ENCODE results near the gene CNOT6. TPM values are rescaled to one million over a fixed set of nuclear protein-coding genes. Genes with fewer than 3 reads are reported as not detected.

CNOT6 gene
- total and polyA plus RNA-seq, 10 of the 15 experiments (the other 5 are each of a cell fraction or from before 2014, with no cell fraction given): 3.8 to 22.1 (median 12.1) TPM

- TF ChIP-seq CUX1 (IDR thresholded peaks at IDR 0.05; ENCODE audit: insufficient replicate concordance, low read depth, low read length): no peak
- no peak for TF ChIP-seq EGR1 (IDR thresholded peaks at IDR 0.05; ENCODE audit: borderline replicate concordance in 1 of 2, low read depth in 2 of 2, low read length in 2 of 2)
These were observed 113.8 kb downstream of the CNOT6 start (continued) for GRCh38 chr5:180607861-180608571.

GRCh38 chr5:180608572-180609310, 114.6 kb downstream of the CNOT6 start:
- ChIA-PET CTCF (no interaction called here), RAD21 (ENCODE audit: unreplicated experiment) (no interaction called here), POLR2A (no interaction called here), SMC1A (ENCODE audit: uncharacterized antibody, unreplicated experiment) (no interaction called here)
- H4K20me1 ChIP-seq (ENCODE audit: control insufficient read depth, insufficient read depth): no peaks in the 10 kb centered on the region; the same call in 1 of the 2 replicates
- DNase-seq (ENCODE audit: low read depth, low spot score): no peak
- no peak overlapping the region for H3K27ac ChIP-seq (ENCODE audit: control insufficient read depth, insufficient read depth)
- intact Hi-C loops (cut with micrococcal nuclease; ENCODE audit: unreplicated experiment): loop anchor here (5.0 to 10.0 kb wide), 2 partner anchors 116 to 484 kb away; partner anchors contain the start of gene CNOT6
- H3K9me3 ChIP-seq (replicated peaks; ENCODE audit: control insufficient read depth, insufficient read depth, low read length): no peaks in the 10 kb centered on the region
- H3K4me3 ChIP-seq: no peak overlapping the region
- H3K4me2 ChIP-seq (ENCODE audit: control insufficient read depth, insufficient read depth): no peak overlapping the region
- H2AFZ ChIP-seq (ENCODE audit: control insufficient read depth, low read depth, low read length): no peak overlapping the region
- no TSS peak for BruUV-seq (replicated peaks)
- no peaks in the 10 kb centered on the region for H3K27me3 ChIP-seq (replicated peaks in 1 of 2; ENCODE audit: control insufficient read depth in 2 of 2, insufficient read depth in 2 of 2, low read length in 1 of 2)
- WGBS (ENCODE audit: insufficient coverage, insufficient replicate concordance, low lambda C conversion rate, missing lambda C conversion rate): 71% methylated on average over 26 of the region's 26 CpGs
- no peak for ATAC-seq
- no peak for FAIRE-seq
- no peaks in the 10 kb centered on the region for H3K79me2 ChIP-seq (ENCODE audit: control insufficient read depth, insufficient read depth, low read length)
- H3K9ac ChIP-seq (ENCODE audit: control insufficient read depth, insufficient read depth, low read length): no peak overlapping the region
- in situ Hi-C loops (cut with MboI): no loop called here
- no peaks in the 10 kb centered on the region for H3K4me1 ChIP-seq (ENCODE audit: control insufficient read depth, insufficient read depth, low read length)
- no peaks in the 10 kb centered on the region for H3K36me3 ChIP-seq (ENCODE audit: control insufficient read depth in 2 of 2, insufficient read depth in 2 of 2, low read length in 1 of 2)
- no peak for TF ChIP-seq NKRF (conservative IDR thresholded peaks at IDR 0.05)
- TF ChIP-seq SMC3 (IDR thresholded peaks at IDR 0.05; ENCODE audit: borderline replicate concordance, low read length): no peak
- TF ChIP-seq ZBTB40 (IDR thresholded peaks at IDR 0.05; ENCODE audit: borderline replicate concordance): no peak
- no peak for TF ChIP-seq SMARCA5 (IDR thresholded peaks at IDR 0.05)
- no peak for TF ChIP-seq IRF4 (IDR thresholded peaks at IDR 0.05; ENCODE audit: low read depth, low read length)
- no peak for TF ChIP-seq RB1 (IDR thresholded peaks at IDR 0.05; ENCODE audit: borderline replicate concordance)

Data from GM12878 (cell line).